K562 (cell line): ENCODE results near the gene SH3BP4. TPM values are rescaled to one million over a fixed set of nuclear protein-coding genes. Genes with fewer than 3 reads are reported as not detected.

Experiments used
- ATAC-seq: fragments of 200-7000 bp; cut with Tn5 transposase; 3 replicates; pipeline ENCODE4 v1.9.1; 2020; ENCODE audit warnings: moderate library complexity
- BruUV-seq: library from RNA; stranded (reverse); fragments of 400-500 nt; replicated peaks from 2 replicates; lab custom pipeline; 2021; lab: Mats Ljungman, UMichigan
- CTCF ChIA-PET: fragments of 300-600 bp; formaldehyde crosslinking; extraction: SDS; loops from one replicate; lab custom pipeline; 2021; ENCODE audit warnings: low intra/inter-chr PET ratio; lab: Yijun Ruan, JAX
- POLR2A ChIA-PET: fragments of 300-600, 350-650 bp; sonication (Branson Sonifier 250); formaldehyde crosslinking; extraction: SDS; loops from one replicate; lab custom pipeline; 2021; ENCODE audit warnings: antibody characterized with exemption, inconsistent platforms; lab: Yijun Ruan, JAX
- DNase-seq, 4 experiments: peaks; one replicate each; pipeline versions ENCODE4 v3.0.0 to v3.0.0-alpha.2; 2011 to 2018; ENCODE audit warnings: low spot score in 3 of 4, mixed read lengths in 3 of 4; ENCODE audit errors: extremely low read depth in 1 of 4
- FAIRE-seq: peaks from 2 replicates; lab custom pipeline; 2011; peaks lifted over from hg19 to GRCh38; lab: Jason Lieb, UNC
- H2AFZ ChIP-seq: 2 replicates; pipeline ENCODE4 v1.6.0; 2011; ENCODE audit warnings: low read depth, low read length, control low read depth, inconsistent platforms
- H3K27ac ChIP-seq: fragments of 200-600 bp; 3 replicates; pipeline ENCODE4 v1.8.0; 2011; ENCODE audit warnings: low read depth, mild to moderate bottlenecking, control low read depth, inconsistent platforms, low read length, moderate library complexity, mixed read lengths; ENCODE audit errors: extremely low read depth
- H3K27me3 ChIP-seq, 2 experiments: fragments of 300-600 bp in 1 of 2; 2 replicates in 1 of 2; 3 replicates in 1 of 2; pipeline versions ENCODE4 v1.6.0 to v1.8.0; 2011; ENCODE audit warnings: inconsistent platforms in 2 of 2, low read length in 2 of 2, mild to moderate bottlenecking in 1 of 2, mixed read lengths in 1 of 2, moderate library complexity in 1 of 2; ENCODE audit not compliant: control insufficient read depth in 2 of 2, insufficient read depth in 2 of 2
- H3K36me3 ChIP-seq: fragments of 300-600 bp; 3 replicates; pipeline ENCODE4 v1.8.0; 2011; ENCODE audit warnings: mild to moderate bottlenecking, low read length, inconsistent platforms; ENCODE audit not compliant: control insufficient read depth, insufficient read depth
- H3K4me1 ChIP-seq, 2 experiments: fragments of 200-600 bp in 1 of 2; replicated peaks in 1 of 2; 2 replicates in 1 of 2; 3 replicates in 1 of 2; pipeline versions ENCODE4 v1.5.1 to v1.8.0; 2011; ENCODE audit warnings: inconsistent platforms in 2 of 2, low read length in 2 of 2, mild to moderate bottlenecking in 1 of 2, mixed read lengths in 1 of 2, moderate library complexity in 1 of 2; ENCODE audit not compliant: control insufficient read depth in 2 of 2, insufficient read depth in 2 of 2
- H3K4me2 ChIP-seq: 2 replicates; pipeline ENCODE4 v1.6.1; 2011; ENCODE audit warnings: low read length, control low read depth, inconsistent platforms, mixed read lengths; ENCODE audit not compliant: insufficient read depth
- H3K4me3 ChIP-seq: fragments of 200-600 bp; sonication (generic), shearing (Covaris generic); 2 replicates; pipeline ENCODE4 v1.5.1; 2016; ENCODE audit warnings: control low read depth, inconsistent platforms
- H3K79me2 ChIP-seq: fragments of 200-600 bp; 3 replicates; pipeline ENCODE4 v1.8.0; 2011; ENCODE audit warnings: low read length, inconsistent platforms; ENCODE audit not compliant: control insufficient read depth, insufficient read depth
- H3K9ac ChIP-seq, 2 experiments: 2 replicates each; pipeline versions ENCODE4 v1.6.0 to v1.6.1; 2011; ENCODE audit warnings: low read depth in 2 of 2, low read length in 2 of 2, control low read depth in 1 of 2, inconsistent platforms in 1 of 2, mild to moderate bottlenecking in 1 of 2, mixed read lengths in 1 of 2; ENCODE audit not compliant: insufficient read depth in 1 of 2
- H3K9me1 ChIP-seq: one replicate; pipeline ENCODE4 v1.6.0; 2011; ENCODE audit warnings: inconsistent platforms, mild to moderate bottlenecking, low read length, moderate library complexity; ENCODE audit not compliant: control insufficient read depth, insufficient read depth
- H3K9me3 ChIP-seq: replicated peaks from 2 replicates; pipeline ENCODE4 v1.5.1; 2011; ENCODE audit warnings: low read depth, low read length, inconsistent platforms; ENCODE audit not compliant: control insufficient read depth, insufficient read depth
- H4K20me1 ChIP-seq: replicated peaks from 2 replicates; pipeline ENCODE4 v1.6.1; 2011; ENCODE audit warnings: low read length, inconsistent platforms, mixed read lengths; ENCODE audit not compliant: control insufficient read depth, insufficient read depth
- CTCF ChIP-seq, 3 experiments: IDR thresholded peaks in 2 of 3; conservative IDR thresholded peaks in 1 of 3; 2 replicates each; pipeline ENCODE4 v1.5.1; 2011 to 2012; ENCODE audit warnings: low read length in 3 of 3, mild to moderate bottlenecking in 3 of 3, control low read depth in 2 of 3, improper control_type of control experiment in 1 of 3, inconsistent platforms in 1 of 3, low read depth in 1 of 3, mixed read lengths in 1 of 3, moderate library complexity in 1 of 3; ENCODE audit not compliant: insufficient read depth in 2 of 3
- HDGF ChIP-seq: fragments of 450-650 bp; IDR thresholded peaks from 2 replicates; pipeline ENCODE4 v1.6.1; 2016
- HEY1 ChIP-seq: fragments of 250-450 bp; sonication (Bioruptor Pico); IDR thresholded peaks from 2 replicates; pipeline ENCODE4 v1.5.0; 2020; ENCODE audit warnings: mild to moderate bottlenecking, moderate library complexity, borderline replicate concordance
- RAD21 ChIP-seq, 2 experiments: fragments of 250-450 bp in 1 of 2; fragments of 450-650 bp in 1 of 2; sonication (Bioruptor Pico) in 1 of 2; formaldehyde crosslinking in 1 of 2; IDR thresholded peaks in 1 of 2; conservative IDR thresholded peaks in 1 of 2; 2 replicates each; pipeline versions ENCODE4 v1.4.0 to v1.8.0; 2020 to 2022; ENCODE audit warnings: mild to moderate bottlenecking in 2 of 2, moderate library complexity in 1 of 2
- ZNF165 ChIP-seq: fragments of 250-450 bp; sonication (Bioruptor Pico); IDR thresholded peaks from 2 replicates; pipeline ENCODE4 v1.4.0; 2020; ENCODE audit warnings: borderline replicate concordance
- ZNF592 ChIP-seq: fragments of 450-650 bp; IDR thresholded peaks from 2 replicates; pipeline ENCODE4 v1.6.1; 2017; ENCODE audit warnings: antibody characterized with exemption, mild to moderate bottlenecking
- ZZZ3 ChIP-seq: fragments of 450-650 bp; IDR thresholded peaks from 2 replicates; pipeline ENCODE4 v1.6.1; 2016; ENCODE audit warnings: antibody characterized with exemption, mild to moderate bottlenecking, moderate library complexity
- WGBS: fragments of 100-300 bp; shearing (Covaris generic); methylation state at CpG from one replicate; pipeline ENCODE4 v1.1.6; 2016; ENCODE audit warnings: low coverage, mixed read lengths; ENCODE audit not compliant: insufficient coverage; ENCODE audit errors: missing lambda C conversion rate; 5-methylcytosine and 5-hydroxymethylcytosine counted together
- in situ Hi-C: fragments of 300-500 bp; cut with MboI; formaldehyde crosslinking; loops from 4 replicates; pipeline ENCODE4 v1.15.0; 2018; ENCODE audit warnings: inconsistent platforms, mixed read lengths
- intact Hi-C: fragments of 100-400 bp; cut with micrococcal nuclease; formaldehyde crosslinking; loops from 2 replicates; pipeline ENCODE4 v1.14.2; 2022
- polyA plus RNA-seq, 8 experiments: library from polyadenylated mRNA; depleted of rRNA in 4 of 8; stranded (reverse) in 5 of 8; unstranded in 3 of 8; fragments of >200 nt; fragmentation: Nextera tagmentation in 2 of 8; fragmentation: Illumina TruSeq in 1 of 8; extraction: Ambion mirVana in 2 of 8; extraction: Trizol in 1 of 8; gene quantifications; 2 replicates each; pipeline versions ENCODE4 v1.2.1 to v1.2.3, GENCODE V29; 2011 to 2014; ENCODE audit warnings: inconsistent platforms in 1 of 8, missing spikeins in 1 of 8
- total RNA-seq, 7 experiments: library from RNA; depleted of rRNA in 6 of 7; stranded (reverse); fragments of >200 nt in 6 of 7; fragmentation: Illumina TruSeq in 2 of 7; extraction: Trizol in 2 of 7; gene quantifications; 2 replicates each; pipeline versions ENCODE4 v1.2.1 to v1.2.3, GENCODE V29; 2011 to 2021; ENCODE audit warnings: low replicate concordance in 1 of 7

SH3BP4 gene
- total and polyA plus RNA-seq, 9 of the 15 experiments (the other 6 are each of a cell fraction or from before 2014, with no cell fraction given): 0.03 to 0.28 (median 0.27) TPM; not detected in 6

GRCh38 chr2:235028646-235029045, 76.8 kb downstream of the SH3BP4 start:
- ChIA-PET POLR2A (no interaction called here), CTCF (no interaction called here)
- TF ChIP-seq HEY1: no peak
- TF ChIP-seq ZNF592: no peak
- TF ChIP-seq RAD21 (CRISPR knock-in tag; conservative IDR thresholded peaks at IDR 0.05 in 1 of 2, IDR thresholded peaks at IDR 0.05 in 1 of 2): no peak
- no peak for TF ChIP-seq ZNF165 (CRISPR knock-in tag)
- no peak for TF ChIP-seq ZZZ3
- TF ChIP-seq CTCF (IDR thresholded peaks at IDR 0.05 in 2 of 3, conservative IDR thresholded peaks at IDR 0.05 in 1 of 3; ENCODE audit: insufficient read depth in 2 of 3, low read depth in 1 of 3, low read length in 3 of 3): no peak
- no peak for TF ChIP-seq HDGF
- Histone ChIP-seq H3K4me3 (no peak overlapping the region), H4K20me1 (no peaks in the 10 kb centered on the region; the same call in 1 of the 2 replicates), H3K9ac (no peak overlapping the region), H2AFZ (no peak overlapping the region), H3K79me2 (no peaks in the 10 kb centered on the region), H3K4me2 (no peak overlapping the region), H3K9me1 (no peaks in the 10 kb centered on the region), H3K9me3 (no peaks in the 10 kb centered on the region), H3K36me3 (no peaks in the 10 kb centered on the region), H3K27me3 (peaks cover 7 to 62% of the 10 kb centered on the region in 2 experiments; a peak in 4 of 5 replicates), H3K27ac (no peak overlapping the region), H3K4me1 (no peaks in the 10 kb centered on the region; a peak in 1 of 5 replicates)
- BruUV-seq: no TSS peak
- no peak for FAIRE-seq
- ATAC-seq: no peak
- no peak for DNase-seq
- in situ Hi-C loops (no loop called here), intact Hi-C loops (no loop called here)
- 0% methylated on average over 4 of the region's 4 CpGs for whole genome bisulfite sequencing
